ENCODE data around the gene CEP76. TPM values are rescaled to one million over a fixed set of nuclear protein-coding genes. Genes with fewer than 3 reads are reported as not detected.

The CEP76 gene
- total and polyA plus RNA-seq, 2 experiments from 2014 or later, result 11.2 to 25.9 TPM

GRCh38 chr18:12749121-12749520 is 46.6 kb upstream of the CEP76 start (continued):
- TF ChIP-seq NANOG (IDR thresholded peaks at IDR 0.05; ENCODE audit: borderline replicate concordance), result no peak
- TF ChIP-seq ZNF331 (CRISPR knock-in tag; IDR thresholded peaks at IDR 0.05; ENCODE audit: low read depth), result no peak
- TF ChIP-seq, protein P1, sequence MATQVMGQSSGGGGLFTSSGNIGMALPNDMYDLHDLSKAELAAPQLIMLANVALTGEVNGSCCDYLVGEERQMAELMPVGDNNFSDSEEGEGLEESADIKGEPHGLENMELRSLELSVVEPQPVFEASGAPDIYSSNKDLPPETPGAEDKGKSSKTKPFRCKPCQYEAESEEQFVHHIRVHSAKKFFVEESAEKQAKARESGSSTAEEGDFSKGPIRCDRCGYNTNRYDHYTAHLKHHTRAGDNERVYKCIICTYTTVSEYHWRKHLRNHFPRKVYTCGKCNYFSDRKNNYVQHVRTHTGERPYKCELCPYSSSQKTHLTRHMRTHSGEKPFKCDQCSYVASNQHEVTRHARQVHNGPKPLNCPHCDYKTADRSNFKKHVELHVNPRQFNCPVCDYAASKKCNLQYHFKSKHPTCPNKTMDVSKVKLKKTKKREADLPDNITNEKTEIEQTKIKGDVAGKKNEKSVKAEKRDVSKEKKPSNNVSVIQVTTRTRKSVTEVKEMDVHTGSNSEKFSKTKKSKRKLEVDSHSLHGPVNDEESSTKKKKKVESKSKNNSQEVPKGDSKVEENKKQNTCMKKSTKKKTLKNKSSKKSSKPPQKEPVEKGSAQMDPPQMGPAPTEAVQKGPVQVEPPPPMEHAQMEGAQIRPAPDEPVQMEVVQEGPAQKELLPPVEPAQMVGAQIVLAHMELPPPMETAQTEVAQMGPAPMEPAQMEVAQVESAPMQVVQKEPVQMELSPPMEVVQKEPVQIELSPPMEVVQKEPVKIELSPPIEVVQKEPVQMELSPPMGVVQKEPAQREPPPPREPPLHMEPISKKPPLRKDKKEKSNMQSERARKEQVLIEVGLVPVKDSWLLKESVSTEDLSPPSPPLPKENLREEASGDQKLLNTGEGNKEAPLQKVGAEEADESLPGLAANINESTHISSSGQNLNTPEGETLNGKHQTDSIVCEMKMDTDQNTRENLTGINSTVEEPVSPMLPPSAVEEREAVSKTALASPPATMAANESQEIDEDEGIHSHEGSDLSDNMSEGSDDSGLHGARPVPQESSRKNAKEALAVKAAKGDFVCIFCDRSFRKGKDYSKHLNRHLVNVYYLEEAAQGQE (IDR thresholded peaks at IDR 0.05; ENCODE audit: unreplicated experiment), result no peak

DNA sequence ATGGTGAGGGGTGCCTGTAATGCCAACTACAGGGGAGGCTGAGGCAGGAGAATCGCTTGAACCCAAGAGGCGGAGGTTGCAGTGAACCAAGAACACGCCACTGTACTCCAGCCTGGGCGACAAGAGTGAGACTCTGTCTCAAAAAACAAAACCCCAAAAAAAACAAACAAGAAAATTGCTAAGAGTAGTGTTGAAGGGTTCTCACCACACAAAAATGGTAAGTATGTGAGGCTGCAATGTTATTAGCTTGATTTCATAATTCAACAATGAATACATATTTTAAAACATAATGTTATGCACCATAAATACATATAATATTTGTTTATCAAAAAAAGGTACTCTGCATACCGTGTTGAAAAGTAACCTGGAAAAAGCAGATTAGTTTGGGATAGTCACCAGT is 46.1 kb upstream of the CEP76 start:
- H2AFZ ChIP-seq, result no peak overlapping the region
- H3K4me3 Mint-ChIP-seq, result no peak overlapping the region
- TF ChIP-seq CTCF (conservative IDR thresholded peaks at IDR 0.05; ENCODE audit: low read depth in 2 of 2) (no peak), ZNF114 (CRISPR knock-in tag; IDR thresholded peaks at IDR 0.05) (no peak), NANOG (IDR thresholded peaks at IDR 0.05; ENCODE audit: borderline replicate concordance) (no peak), CREB1 (CRISPR knock-in tag; IDR thresholded peaks at IDR 0.05; ENCODE audit: low read depth) (no peak), EZH2 (IDR thresholded peaks at IDR 0.05; ENCODE audit: low read depth, unreplicated experiment) (no peak)
- TF ChIP-seq, protein P2, sequence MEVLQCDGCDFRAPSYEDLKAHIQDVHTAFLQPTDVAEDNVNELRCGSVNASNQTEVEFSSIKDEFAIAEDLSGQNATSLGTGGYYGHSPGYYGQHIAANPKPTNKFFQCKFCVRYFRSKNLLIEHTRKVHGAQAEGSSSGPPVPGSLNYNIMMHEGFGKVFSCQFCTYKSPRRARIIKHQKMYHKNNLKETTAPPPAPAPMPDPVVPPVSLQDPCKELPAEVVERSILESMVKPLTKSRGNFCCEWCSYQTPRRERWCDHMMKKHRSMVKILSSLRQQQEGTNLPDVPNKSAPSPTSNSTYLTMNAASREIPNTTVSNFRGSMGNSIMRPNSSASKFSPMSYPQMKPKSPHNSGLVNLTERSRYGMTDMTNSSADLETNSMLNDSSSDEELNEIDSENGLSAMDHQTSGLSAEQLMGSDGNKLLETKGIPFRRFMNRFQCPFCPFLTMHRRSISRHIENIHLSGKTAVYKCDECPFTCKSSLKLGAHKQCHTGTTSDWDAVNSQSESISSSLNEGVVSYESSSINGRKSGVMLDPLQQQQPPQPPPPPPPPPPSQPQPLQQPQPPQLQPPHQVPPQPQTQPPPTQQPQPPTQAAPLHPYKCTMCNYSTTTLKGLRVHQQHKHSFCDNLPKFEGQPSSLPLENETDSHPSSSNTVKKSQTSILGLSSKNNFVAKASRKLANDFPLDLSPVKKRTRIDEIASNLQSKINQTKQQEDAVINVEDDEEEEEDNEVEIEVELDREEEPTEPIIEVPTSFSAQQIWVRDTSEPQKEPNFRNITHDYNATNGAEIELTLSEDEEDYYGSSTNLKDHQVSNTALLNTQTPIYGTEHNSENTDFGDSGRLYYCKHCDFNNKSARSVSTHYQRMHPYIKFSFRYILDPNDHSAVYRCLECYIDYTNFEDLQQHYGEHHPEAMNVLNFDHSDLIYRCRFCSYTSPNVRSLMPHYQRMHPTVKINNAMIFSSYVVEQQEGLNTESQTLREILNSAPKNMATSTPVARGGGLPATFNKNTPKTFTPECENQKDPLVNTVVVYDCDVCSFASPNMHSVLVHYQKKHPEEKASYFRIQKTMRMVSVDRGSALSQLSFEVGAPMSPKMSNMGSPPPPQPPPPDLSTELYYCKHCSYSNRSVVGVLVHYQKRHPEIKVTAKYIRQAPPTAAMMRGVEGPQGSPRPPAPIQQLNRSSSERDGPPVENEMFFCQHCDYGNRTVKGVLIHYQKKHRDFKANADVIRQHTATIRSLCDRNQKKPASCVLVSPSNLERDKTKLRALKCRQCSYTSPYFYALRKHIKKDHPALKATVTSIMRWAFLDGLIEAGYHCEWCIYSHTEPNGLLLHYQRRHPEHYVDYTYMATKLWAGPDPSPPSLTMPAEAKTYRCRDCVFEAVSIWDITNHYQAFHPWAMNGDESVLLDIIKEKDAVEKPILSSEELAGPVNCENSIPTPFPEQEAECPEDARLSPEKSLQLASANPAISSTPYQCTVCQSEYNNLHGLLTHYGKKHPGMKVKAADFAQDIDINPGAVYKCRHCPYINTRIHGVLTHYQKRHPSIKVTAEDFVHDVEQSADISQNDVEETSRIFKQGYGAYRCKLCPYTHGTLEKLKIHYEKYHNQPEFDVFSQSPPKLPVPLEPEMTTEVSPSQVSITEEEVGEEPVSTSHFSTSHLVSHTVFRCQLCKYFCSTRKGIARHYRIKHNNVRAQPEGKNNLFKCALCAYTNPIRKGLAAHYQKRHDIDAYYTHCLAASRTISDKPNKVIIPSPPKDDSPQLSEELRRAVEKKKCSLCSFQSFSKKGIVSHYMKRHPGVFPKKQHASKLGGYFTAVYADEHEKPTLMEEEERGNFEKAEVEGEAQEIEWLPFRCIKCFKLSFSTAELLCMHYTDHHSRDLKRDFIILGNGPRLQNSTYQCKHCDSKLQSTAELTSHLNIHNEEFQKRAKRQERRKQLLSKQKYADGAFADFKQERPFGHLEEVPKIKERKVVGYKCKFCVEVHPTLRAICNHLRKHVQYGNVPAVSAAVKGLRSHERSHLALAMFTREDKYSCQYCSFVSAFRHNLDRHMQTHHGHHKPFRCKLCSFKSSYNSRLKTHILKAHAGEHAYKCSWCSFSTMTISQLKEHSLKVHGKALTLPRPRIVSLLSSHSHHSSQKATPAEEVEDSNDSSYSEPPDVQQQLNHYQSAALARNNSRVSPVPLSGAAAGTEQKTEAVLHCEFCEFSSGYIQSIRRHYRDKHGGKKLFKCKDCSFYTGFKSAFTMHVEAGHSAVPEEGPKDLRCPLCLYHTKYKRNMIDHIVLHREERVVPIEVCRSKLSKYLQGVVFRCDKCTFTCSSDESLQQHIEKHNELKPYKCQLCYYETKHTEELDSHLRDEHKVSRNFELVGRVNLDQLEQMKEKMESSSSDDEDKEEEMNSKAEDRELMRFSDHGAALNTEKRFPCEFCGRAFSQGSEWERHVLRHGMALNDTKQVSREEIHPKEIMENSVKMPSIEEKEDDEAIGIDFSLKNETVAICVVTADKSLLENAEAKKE (CRISPR knock-in tag; IDR thresholded peaks at IDR 0.05), result no peak
- no peak overlapping the region for H3K27ac ChIP-seq (ENCODE audit: low read depth)
- H3K4me1 ChIP-seq (ENCODE audit: insufficient read depth), result no peaks in the 10 kb centered on the region
- DNase-seq (ENCODE audit: low spot score) (no peak), ATAC-seq (no peak)
- H3K79me2 ChIP-seq (replicated peaks; ENCODE audit: insufficient read depth), result no peaks in the 10 kb centered on the region
- no peak overlapping the region for H3K27ac Mint-ChIP-seq
- H3K4me2 ChIP-seq, result no peak overlapping the region
- no peaks in the 10 kb centered on the region for H3K36me3 ChIP-seq (ENCODE audit: insufficient read depth)
- H3K9me2 ChIP-seq (ENCODE audit: insufficient read depth), result no peaks in the 10 kb centered on the region
- no peaks in the 10 kb centered on the region for H3K9me3 Mint-ChIP-seq
- no peaks in the 10 kb centered on the region for H3K36me3 Mint-ChIP-seq (ENCODE audit: low read depth)
- H3K4me1 Mint-ChIP-seq, result no peaks in the 10 kb centered on the region
- no peaks in the 10 kb centered on the region for H3K27me3 Mint-ChIP-seq (ENCODE audit: insufficient read depth, low read depth, poor library complexity)
- H3K27me3 ChIP-seq (ENCODE audit: insufficient read depth), result no peaks in the 10 kb centered on the region
- H3K4me3 ChIP-seq, result no peak overlapping the region
- no peaks in the 10 kb centered on the region for H4K20me1 ChIP-seq (replicated peaks; ENCODE audit: insufficient read depth)
- H3F3A ChIP-seq (replicated peaks; ENCODE audit: low read depth), result no peaks in the 10 kb centered on the region
